GM21786 (cell line): ENCODE measurements around the gene RPS23.

Experiments
- ATAC-seq: cut with Tn5 transposase; IDR thresholded peaks from one replicate; pipeline ENCODE4 v1.9.1; 2021; ENCODE audit not compliant: unreplicated experiment

The RPS23 gene

GRCh38 chr5:82277987-82278710, at the start of gene RPS23:
RPS23 (minus strand) TSS chr5:82278354; CDS start chr5:82278323, 31 bp downstream.
- ATAC-seq, result peak; percentile 92

GRCh38 chr5:82327941-82328340, 49.8 kb upstream of the RPS23 start:
- no peak for ATAC-seq

GRCh38 chr5:82325996-82326395, 47.8 kb upstream of the RPS23 start:
- no peak for ATAC-seq

GRCh38 chr5:82325155-82325554, 47.0 kb upstream of the RPS23 start:
- ATAC-seq, result no peak

GRCh38 chr5:82320966-82321365, 42.8 kb upstream of the RPS23 start:
- no peak for ATAC-seq

GRCh38 chr5:82319651-82320376, 41.7 kb upstream of the RPS23 start:
- no peak for ATAC-seq

GRCh38 chr5:82319192-82319591, 41.0 kb upstream of the RPS23 start:
- no peak for ATAC-seq

- no peak for ATAC-seq
Observed at GRCh38 chr5:82314964-82315758, 37.0 kb upstream of the RPS23 start.

GRCh38 chr5:82313016-82313415, 34.9 kb upstream of the RPS23 start:
- no peak for ATAC-seq

GRCh38 chr5:82312373-82312856, 34.3 kb upstream of the RPS23 start:
- ATAC-seq, result no peak

GRCh38 chr5:82309091-82309531, 31.0 kb upstream of the RPS23 start:
- no peak for ATAC-seq

- ATAC-seq, result no peak
Observed at GRCh38 chr5:82308416-82308815, 30.3 kb upstream of the RPS23 start.

- no peak for ATAC-seq
Observed at GRCh38 chr5:82307451-82307850, 29.3 kb upstream of the RPS23 start.

GRCh38 chr5:82306151-82306550, 28.0 kb upstream of the RPS23 start:
- no peak for ATAC-seq

GRCh38 chr5:82301190-82301589, 23.0 kb upstream of the RPS23 start:
- no peak for ATAC-seq

- ATAC-seq, result no peak
Observed at GRCh38 chr5:82298668-82299067, 20.5 kb upstream of the RPS23 start.

GRCh38 chr5:82297711-82298110, 19.6 kb upstream of the RPS23 start:
- ATAC-seq, result no peak

- ATAC-seq, result no peak
Observed at GRCh38 chr5:82296929-82297328, 18.8 kb upstream of the RPS23 start.

- ATAC-seq, result no peak
Observed at GRCh38 chr5:82295959-82296531, 17.9 kb upstream of the RPS23 start.

- no peak for ATAC-seq
Observed at GRCh38 chr5:82295144-82295543, 17.0 kb upstream of the RPS23 start.

- no peak for ATAC-seq
Observed at GRCh38 chr5:82291420-82291819, 13.3 kb upstream of the RPS23 start.
